SKM-1 treated with dmso at 0.1 percent for 144 hours (cell line): ENCODE data around the gene TNXB.
"Not testable (repeated sequence)": the region's sequence is repeated elsewhere in the genome, so short reads cannot be mapped to it uniquely, and the experiment has no call there.

Source experiments
- DNase-seq: peaks from one replicate; lab custom pipeline; 2025; ENCODE audit not compliant: unreplicated experiment; lab: John Stamatoyannopoulos, UW

The TNXB gene

GRCh38 chr6:32112431-32112980 lies 3.4 kb upstream of the TNXB start:
- no peak for DNase-seq

DNA sequence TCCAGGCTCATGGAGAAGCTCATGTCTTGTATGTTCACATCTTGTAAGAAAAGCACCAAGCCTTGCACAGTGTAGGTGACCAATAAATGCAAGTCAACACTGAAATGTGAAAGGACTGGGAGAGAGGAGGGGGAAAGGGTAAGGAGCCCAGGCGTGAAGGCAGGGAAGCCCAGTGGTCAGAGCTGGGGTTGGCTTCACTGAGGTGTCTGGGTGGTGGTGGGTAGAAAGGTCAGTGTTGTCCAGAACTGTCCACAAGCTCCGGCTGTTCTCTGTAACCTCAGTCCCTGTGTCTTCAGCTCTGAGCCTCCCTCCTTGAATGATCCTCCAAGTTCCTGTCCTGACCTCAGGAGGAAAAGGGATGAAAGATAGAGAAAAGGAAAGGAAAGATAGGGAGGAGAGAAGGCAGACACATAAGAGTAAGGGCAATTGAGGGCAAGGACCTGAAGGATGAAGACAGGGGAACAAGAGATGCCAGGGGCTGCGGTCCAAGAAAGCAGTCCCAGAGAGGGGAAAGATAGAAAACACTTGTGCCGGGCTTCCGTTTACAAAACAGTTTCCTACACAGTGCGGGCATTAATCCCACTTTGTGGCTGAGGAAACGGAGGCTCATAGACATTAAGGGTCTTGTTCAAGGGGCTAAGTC lies 2.4 kb upstream of the TNXB start:
- no peak for DNase-seq

DNA sequence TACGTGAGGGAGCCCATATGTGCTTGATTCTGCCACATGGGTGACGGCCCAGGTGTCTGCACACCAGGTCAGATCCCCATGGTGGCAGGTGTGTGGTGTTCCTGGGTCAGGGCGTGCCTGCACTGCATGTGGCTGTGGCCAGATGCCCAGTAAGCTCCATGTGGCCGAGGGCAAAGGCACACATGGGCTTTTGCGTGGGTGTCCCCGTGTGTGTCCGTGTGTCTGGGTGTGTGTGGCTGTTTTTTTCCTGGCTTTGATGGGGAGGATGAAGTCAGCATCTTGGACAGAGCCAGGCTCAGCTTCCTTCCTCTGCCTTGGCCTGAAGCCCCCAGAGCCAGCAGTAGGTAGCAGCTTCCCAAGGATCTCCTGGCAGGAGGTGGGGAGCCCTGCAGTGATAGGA lies 1.5 kb upstream of the TNXB start:
- no peak for DNase-seq

GRCh38 chr6:32109765-32110160 lies 625 bp upstream of the TNXB start:
- no peak for DNase-seq

DNA sequence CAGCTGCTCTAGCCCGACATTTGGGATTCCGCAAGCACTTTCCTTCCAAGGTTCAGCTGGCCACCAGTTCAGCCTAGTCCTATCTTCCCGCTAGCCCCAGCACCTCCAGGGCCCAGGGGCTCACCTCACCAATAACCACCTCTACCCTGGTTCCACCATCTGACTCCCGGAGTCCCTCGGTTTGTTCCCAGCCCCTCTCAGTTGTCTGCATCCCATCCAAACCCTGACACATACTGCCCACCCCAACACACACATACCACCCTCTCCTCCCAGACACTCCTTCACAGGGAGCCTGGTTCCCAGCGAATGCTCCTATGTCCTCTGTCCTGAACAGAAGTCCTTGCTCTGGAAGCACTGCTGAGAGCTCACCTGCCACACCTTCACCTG lies 418 bp downstream of the TNXB start:
- no peak for DNase-seq

DNA sequence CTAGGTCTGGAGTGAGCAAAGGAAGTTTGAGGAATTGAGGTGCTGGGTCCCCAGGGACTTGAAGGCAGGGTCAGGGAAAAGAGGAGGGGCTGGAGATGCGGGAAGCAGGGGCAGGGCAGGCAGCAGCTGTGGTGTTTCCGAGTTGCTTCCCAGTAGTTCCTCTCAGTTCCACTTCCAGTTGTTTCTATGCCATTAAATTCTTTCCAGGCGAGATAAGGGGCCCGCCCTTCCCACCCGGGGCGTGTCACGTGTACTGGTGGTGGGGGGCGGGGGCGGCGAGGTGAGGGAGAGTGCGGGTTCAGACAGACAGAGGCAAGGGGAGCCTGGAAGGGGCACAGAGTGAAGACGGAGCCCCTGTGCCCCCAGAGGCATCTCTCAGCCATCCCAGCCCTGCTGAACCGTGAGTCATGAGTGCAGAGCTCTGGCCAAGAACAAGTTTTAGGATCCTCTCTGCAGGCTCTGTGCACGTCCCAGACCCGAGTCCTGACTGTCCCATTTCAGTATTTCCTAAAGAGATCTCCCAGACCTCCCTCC lies 977 bp downstream of the TNXB start:
- no peak for DNase-seq

GRCh38 chr6:32107406-32107805 lies 1.7 kb downstream of the TNXB start:
- DNase-seq = no peak

GRCh38 chr6:32105433-32105832 lies 3.7 kb downstream of the TNXB start:
- DNase-seq = no peak

- no peak for DNase-seq
Observed at GRCh38 chr6:32102255-32102654, 6.9 kb downstream of the TNXB start.

DNA sequence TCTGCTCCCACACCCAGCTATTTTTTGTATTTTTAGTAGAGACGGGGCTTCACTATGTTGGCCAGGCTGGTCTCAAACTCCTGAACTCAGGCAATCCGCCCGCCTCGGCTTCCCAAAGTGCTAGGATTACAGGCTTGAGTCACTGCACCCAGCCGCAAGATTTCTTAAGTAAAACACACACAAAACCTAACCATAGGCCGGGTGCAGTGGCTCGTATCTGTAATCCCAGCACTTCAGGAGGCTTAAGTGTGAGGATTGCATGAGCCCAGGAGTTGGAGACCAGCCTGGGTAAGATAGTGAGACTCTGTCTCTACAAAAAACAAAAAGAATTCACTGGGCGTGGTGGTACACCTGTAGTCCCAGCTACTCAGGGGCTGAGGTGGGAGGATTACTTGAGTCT lies 8.9 kb downstream of the TNXB start:
- DNase-seq = not testable (repeated sequence)

DNA sequence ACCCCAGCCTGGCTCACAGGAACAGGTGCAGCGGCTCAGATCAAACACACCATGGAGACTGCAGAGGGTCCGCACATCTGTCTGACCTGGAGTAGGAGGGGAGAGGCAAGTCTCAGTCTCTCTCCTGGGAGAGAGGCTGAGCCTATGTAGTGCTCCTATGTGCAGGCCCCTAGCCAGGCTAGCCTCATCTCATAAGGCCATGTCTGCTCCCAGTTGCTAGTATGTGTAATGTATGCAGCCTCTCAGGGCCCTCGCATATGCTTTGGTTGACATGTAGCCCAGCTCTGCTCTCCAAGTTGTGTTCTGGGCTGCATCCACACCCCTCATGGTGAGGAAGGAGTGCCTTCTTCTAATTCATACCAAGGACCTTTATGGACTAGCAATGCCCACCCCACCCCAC lies 11.8 kb downstream of the TNXB start:
- DNase-seq = no peak

- DNase-seq = no peak
Observed at GRCh38 chr6:32096394-32097258, 12.5 kb downstream of the TNXB start.

GRCh38 chr6:32096087-32096393 lies 13.1 kb downstream of the TNXB start:
- no peak for DNase-seq

- no peak for DNase-seq
Observed at GRCh38 chr6:32095338-32096086, 13.6 kb downstream of the TNXB start.

- DNase-seq = no peak
Observed at GRCh38 chr6:32092760-32093497, 16.2 kb downstream of the TNXB start.

DNA sequence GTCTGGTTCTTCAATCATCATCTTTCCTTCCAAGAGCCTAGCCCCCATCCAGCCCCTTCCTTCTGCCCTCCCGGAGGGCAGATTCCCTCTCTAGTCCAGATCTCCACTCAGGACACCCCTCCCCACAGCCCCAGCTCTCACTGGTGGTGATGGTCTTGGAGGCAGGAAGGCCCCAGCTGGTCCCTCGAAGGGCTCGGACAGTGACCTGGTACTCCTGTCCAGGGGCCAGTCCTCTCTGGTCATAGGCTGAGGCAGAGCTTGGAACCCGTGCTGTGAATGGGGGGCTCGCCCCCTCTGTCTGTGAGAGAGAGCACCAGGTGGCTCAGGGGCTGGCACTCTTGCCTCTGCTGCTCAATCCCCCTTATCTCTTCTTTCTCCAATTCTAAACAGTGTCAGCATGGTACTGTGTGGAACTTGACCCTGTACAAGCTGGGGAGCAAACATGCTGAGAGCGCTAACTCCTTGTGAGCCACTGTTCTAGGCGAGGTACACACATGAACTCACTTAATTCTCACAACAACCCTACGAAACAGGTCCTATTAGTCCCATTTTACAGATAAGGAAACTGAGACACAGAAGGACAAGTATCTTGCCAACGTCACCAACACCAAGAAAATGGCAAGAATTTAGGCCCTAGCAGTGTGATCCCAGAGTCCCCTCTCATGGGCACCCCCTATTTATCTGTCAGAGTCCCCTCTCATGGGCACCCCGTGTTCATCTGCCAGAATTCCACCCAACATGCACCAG lies 19.9 kb downstream of the TNXB start:
- DNase-seq = no peak

- no peak for DNase-seq
Observed at GRCh38 chr6:32088487-32089049, 20.6 kb downstream of the TNXB start.

DNA sequence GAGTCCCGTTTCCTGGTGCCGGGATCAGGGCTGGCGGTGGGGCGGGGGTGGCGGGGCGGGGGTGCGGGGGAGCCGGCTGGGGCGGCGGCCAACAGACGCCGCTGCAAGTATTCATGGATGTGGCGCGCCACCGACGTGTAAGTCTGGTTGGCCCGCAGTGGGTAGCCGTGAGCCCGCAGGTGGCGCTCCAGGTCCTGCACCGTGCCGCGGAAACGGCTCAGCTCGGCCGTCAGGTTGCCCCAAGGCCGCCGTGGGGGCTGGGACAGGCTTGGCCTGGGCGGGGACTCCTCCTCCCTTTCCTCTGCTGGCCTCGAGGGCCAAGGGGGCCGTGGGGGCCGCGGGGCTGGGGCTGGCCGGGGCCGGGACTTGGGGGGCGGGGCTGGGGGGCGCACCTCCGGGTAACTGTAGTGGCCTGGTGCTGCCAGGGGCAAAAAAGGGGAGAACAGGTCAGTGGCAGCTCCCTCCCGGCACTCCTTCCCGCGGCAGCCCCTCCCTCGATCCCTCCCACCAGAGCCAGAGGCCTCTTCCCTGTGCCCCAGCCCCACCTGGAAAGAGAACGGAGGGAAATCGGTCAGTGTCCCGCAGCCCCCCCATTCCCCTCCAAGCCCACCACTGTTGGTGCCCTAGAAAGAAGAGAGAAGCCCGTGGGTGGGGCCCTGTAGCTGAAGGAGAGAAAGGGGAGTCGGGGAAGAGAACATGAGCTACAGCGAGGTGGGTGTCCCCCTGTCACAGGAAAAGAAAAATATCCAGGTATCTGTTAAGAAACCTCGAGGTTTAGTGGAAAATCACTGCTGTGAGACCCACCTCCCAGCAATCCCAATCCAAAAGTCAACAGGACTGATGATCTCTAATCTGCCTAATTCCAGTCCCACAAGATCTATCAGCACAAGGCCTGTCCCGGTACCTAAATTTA lies 21.3 kb downstream of the TNXB start:
- no peak for DNase-seq
